GM21737 (cell line): Measurements from ENCODE around the gene TSSC4.

Source experiments
- ATAC-seq: cut with Tn5 transposase; IDR thresholded peaks from one replicate; pipeline ENCODE4 v1.9.1; 2021; ENCODE audit warnings: mild to moderate bottlenecking, moderate library complexity; ENCODE audit not compliant: unreplicated experiment

Gene TSSC4

GRCh38 chr11:2398664-2399355 is 1.7 kb upstream of the TSSC4 start:
- ATAC-seq = no peak

DNA sequence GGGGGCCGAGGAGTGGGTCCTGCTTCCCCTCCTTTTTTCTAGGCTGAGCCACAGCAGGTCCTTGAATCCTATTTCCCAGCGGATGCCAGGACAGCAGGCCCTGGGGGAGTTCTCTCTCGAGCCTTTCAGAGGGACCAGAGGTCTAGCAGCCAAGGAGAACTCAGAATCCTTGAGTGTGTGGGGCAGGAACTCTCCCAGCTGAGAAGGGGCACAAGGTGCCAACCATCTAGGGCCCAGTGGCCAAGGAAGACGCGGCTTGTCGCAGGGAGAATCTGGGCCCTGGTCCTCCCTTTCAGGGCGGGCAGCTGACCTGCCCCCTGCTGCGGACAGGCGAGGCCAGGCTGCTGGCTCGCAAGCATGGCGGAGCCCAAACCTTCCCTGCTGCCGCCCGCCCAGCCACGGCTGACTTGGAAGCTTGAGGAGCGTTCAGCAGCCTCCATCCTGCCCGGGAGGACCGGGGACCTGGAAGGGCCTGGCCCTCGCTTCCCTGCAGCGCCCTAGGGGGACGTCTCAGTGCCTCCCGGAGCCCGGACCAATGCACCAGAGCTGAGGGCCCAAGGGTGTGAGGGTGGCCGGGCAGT is 972 bp upstream of the TSSC4 start:
- no peak for ATAC-seq

GRCh38 chr11:2400762-2401435 is 349 bp downstream of the TSSC4 start:
- ATAC-seq = no peak

- ATAC-seq = no peak
Observed at GRCh38 chr11:2401436-2401984, 960 bp downstream of the TSSC4 start.

DNA sequence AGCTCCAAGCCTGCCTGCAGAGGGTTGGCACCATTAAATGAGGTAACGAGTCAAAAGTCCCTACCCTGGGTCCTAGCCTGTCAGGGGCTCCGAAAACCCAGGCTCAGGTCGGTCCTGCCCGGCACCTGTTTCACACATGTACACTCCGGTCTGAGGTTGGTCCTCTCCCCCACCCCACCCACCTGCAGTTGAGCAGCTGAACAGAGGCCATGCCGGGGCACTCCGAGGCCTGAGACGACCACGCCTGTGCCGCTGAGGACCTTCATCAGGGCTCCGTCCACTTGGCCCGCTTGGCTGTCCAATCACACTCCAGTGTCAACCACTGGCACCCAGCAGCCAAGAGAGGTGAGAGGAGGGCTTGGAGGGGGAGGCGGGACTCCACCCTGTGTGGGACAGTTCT is 1.6 kb downstream of the TSSC4 start:
- no peak for ATAC-seq

GRCh38 chr11:2402890-2403645 is 2.5 kb downstream of the TSSC4 start:
- no peak for ATAC-seq

- ATAC-seq = no peak
Observed at GRCh38 chr11:2404735-2405196, 4.2 kb downstream of the TSSC4 start.

DNA sequence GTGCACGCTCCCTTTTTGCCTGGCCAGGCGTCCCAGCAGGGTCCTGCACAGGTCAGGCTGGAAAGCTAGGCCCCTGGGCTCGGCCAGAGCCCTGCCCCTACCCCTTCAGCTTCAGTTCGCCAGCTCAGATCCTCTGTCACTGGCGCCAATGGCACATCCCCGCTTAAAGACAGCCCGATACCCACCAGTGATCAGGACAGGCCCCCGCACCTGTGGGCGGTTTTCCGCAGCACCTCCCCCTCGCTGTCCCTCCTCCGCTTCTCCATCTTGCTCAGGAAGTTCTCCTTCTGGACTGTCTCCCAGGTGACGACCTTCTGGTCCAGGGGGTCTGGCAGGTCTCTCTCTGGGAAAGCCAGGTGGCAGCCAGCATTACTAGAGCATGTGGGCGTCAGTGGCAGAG is 5.9 kb downstream of the TSSC4 start:
- ATAC-seq = no peak

GRCh38 chr11:2406878-2407410 is 6.4 kb downstream of the TSSC4 start:
- no peak for ATAC-seq

- no peak for ATAC-seq
Observed at GRCh38 chr11:2408671-2409070, 8.1 kb downstream of the TSSC4 start.

GRCh38 chr11:2409126-2409525 is 8.6 kb downstream of the TSSC4 start:
- ATAC-seq = no peak

GRCh38 chr11:2409611-2410468 is 9.3 kb downstream of the TSSC4 start:
- ATAC-seq = no peak

GRCh38 chr11:2410616-2411015 is 10.1 kb downstream of the TSSC4 start:
- no peak for ATAC-seq

GRCh38 chr11:2411446-2412305 is 11.1 kb downstream of the TSSC4 start:
- no peak for ATAC-seq

- no peak for ATAC-seq
Observed at GRCh38 chr11:2412323-2412722, 11.8 kb downstream of the TSSC4 start.

GRCh38 chr11:2413742-2414579 is 13.4 kb downstream of the TSSC4 start:
- no peak for ATAC-seq

GRCh38 chr11:2414616-2415015 is 14.1 kb downstream of the TSSC4 start:
- ATAC-seq = no peak

DNA sequence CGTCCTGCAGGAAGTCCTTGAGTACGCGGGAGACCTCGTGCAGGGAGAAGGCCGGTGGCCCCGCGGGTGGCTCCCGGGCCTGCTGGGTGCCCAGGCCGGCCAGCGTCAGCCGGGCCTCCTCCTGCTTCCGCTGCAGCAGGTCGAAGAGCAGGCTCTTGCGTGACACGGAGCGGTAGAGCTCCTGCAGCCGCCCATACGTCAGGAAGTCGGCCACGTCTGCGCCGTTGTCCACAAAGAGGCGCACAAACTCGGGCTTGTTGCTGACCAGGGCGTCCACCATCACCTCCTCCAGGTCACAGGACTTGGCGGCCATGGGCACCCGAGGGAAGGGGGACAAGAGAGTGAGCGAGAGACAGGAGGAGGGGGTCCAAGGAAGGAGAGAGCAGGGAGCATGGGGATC is 14.6 kb downstream of the TSSC4 start:
- ATAC-seq = no peak
